Glomerular endothelial cell (primary cell): ENCODE results near the gene PSORS1C2. TPM values are rescaled to one million over a fixed set of nuclear protein-coding genes. Genes with fewer than 3 reads are reported as not detected.
A peak's percentile ranks its signal among the peaks of the same experiment; 100 is the strongest.
"Not testable (repeated sequence)": the region's sequence is repeated elsewhere in the genome, so short reads cannot be mapped to it uniquely, and the experiment has no call there.

Source experiments
- DNase-seq: peaks from one replicate; pipeline ENCODE4 v3.0.0-alpha.2; 2011; ENCODE audit warnings: low read depth, low spot score; ENCODE audit errors: extremely low read depth
- total RNA-seq: library from RNA; depleted of rRNA; stranded (reverse); fragments of >200 nt; gene quantifications from 2 replicates; pipeline ENCODE4 v1.2.3, GENCODE V29; 2015

Gene PSORS1C2
- total RNA-seq, 1 donor from 2014 or later = not detected

- no peak for DNase-seq
Measured at GRCh38 chr6:31168606-31169005, 29.7 kb upstream of the PSORS1C2 start.

DNA sequence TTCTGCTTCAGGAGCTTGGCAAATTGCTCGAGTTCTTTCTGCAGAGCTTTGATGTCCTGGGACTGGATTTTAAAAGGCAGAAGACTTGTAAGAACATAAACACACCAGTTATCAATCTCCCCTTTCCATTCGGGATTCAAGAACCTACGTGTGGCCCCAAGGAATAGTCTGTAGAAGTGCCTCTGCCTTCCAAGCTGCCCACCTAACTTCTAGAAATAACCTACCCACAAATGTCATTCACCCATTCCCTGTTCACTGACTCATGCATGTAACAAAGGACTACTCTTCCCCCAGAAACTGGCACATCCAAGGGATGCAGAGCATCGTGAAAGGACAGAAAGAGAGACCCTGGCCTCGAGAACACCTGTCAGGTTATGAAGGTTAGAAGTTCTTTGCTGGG is 27.1 kb upstream of the PSORS1C2 start:
- DNase-seq = no peak

DNA sequence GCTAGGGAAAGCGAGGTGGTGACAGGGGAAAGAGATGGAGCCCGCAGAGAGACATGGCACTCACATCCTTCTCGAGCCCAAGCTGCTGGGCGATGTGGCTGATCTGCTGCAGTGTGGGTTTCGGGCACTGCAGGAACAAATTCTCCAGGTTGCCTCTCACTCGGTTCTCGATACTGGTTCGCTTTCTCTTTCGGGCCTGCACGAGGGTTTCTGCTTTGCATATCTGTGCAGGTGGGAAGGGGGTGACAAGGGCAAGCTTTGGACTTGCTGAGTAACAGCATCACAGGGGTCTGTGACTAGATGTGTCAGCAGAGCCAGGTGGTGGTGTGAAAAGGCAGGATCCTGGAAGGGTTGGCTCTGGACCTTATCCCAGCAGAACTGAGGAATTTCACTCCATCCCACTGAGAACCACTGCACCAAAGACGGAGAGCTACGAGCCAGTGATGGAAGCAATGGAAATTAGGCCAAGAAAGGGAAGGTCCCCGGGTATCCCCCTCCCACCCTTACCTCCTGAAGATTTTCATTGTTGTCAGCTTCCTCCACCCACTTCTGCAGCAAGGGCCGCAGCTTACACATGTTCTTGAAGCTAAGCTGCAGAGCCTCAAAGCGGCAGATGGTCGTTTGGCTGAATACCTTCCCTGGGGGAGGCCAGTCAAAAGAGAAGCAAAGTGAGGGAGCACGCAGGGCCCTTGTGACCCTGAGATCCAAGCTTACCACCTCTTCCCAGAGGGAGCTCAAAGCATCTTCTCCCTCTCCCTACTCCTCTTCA is 26.4 kb upstream of the PSORS1C2 start:
- DNase-seq = not testable (repeated sequence)

DNA sequence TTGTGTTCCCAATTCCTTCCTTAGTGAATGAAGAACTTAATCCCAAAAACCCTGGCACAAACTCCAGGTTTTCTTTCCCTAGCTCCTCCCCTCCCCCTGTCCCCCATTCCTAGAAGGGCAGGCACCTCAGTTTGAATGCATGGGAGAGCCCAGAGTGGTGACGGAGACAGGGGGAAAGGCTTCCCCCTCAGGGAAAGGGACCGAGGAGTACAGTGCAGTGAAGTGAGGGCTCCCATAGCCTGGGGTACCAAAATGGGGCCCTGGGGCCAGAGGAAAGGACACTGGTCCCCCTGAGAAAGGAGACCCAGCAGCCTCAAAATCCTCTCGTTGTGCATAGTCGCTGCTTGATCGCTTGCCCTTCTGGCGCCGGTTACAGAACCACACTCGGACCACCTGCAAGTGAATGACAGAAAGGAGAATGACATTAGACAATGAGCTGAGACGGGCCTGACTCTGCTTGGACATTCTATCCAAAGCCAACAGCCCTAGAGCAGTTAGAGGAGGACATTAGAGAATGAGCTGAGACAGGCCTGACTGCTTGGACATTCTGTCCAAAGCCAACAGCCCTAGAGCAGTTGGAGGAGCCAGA is 25.7 kb upstream of the PSORS1C2 start:
- DNase-seq = not testable (repeated sequence)

GRCh38 chr6:31163922-31164321 is 25.1 kb upstream of the PSORS1C2 start:
- DNase-seq = no peak

- no peak for DNase-seq
Measured at GRCh38 chr6:31162463-31163165, 23.7 kb upstream of the PSORS1C2 start.

GRCh38 chr6:31161216-31162126 is 22.6 kb upstream of the PSORS1C2 start:
- DNase-seq = no peak

GRCh38 chr6:31158863-31159855 is 20.3 kb upstream of the PSORS1C2 start:
- no peak for DNase-seq

- peak; percentile 94 for DNase-seq
Measured at GRCh38 chr6:31158140-31158862, 19.4 kb upstream of the PSORS1C2 start, which contains the start of gene TCF19. Gene TCF19, plus strand, starts transcription at chr6:31158589. Its CDS starts 881 bp downstream, at chr6:31159470.

- DNase-seq = no peak
Measured at GRCh38 chr6:31157513-31158139, 18.8 kb upstream of the PSORS1C2 start, which contains the start of gene CCHCR1. Gene CCHCR1, minus strand, starts transcription at chr6:31157802. Its CDS starts 202 bp downstream, at chr6:31157600.

DNA sequence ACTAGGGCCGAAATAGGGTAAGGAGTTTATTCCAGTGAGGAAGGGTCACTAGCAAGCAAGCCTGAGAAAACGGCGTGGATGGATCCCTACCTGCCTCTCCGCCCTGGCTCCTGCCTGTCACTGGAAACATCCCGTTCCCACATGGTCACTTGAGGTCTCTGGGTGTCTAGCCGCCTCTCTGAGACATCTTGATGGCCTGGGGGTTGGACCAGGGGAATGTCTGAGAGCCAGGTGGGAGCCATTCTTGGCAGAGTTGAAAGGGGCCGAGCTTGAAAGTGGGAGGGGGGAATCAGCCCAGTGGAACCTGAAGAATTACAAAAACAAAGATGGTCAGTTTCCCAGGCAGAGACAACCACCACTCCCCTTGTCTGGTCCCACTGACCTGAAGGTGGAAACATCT is 17.8 kb upstream of the PSORS1C2 start:
- DNase-seq = no peak

DNA sequence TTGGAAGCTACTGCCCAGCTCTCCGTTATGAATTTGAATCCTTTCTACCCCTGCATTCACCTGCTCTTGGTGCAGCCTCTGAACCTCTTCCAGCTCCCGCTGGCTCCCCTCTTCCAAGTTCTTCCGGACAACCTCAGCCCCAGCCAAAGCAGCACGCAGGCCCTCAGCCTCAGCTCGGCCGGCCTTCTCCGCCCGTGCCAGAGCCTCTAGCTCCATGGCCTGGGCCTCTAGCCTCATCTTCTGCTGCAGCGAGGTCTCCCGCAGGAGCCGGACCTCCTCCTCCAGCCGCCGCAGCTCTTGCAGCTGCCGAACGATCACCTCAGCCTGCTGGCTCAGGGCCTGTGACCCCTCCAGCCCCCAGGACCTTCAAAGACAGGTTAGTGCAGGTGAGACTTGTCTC is 15.6 kb upstream of the PSORS1C2 start:
- DNase-seq = no peak

DNA sequence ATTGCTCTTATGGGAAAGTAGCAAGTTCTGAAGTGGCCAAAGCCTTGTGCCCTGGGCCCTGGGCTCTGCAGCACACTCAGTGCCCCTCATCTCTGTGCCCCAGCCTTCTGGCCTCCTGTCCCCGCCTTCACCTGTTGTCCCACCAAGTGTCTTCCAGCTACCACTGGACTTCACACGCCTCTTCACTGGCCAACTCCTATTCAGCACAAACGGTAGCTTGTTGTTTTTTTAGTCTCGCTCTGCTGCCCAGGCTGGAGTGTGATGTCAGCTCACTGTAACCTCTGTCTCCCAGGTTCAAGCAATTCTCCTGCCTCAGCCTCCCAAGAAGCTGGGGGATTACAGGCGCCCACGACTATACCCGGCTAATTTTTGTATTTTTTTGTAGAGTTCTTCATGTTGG is 13.9 kb upstream of the PSORS1C2 start:
- no peak for DNase-seq

DNA sequence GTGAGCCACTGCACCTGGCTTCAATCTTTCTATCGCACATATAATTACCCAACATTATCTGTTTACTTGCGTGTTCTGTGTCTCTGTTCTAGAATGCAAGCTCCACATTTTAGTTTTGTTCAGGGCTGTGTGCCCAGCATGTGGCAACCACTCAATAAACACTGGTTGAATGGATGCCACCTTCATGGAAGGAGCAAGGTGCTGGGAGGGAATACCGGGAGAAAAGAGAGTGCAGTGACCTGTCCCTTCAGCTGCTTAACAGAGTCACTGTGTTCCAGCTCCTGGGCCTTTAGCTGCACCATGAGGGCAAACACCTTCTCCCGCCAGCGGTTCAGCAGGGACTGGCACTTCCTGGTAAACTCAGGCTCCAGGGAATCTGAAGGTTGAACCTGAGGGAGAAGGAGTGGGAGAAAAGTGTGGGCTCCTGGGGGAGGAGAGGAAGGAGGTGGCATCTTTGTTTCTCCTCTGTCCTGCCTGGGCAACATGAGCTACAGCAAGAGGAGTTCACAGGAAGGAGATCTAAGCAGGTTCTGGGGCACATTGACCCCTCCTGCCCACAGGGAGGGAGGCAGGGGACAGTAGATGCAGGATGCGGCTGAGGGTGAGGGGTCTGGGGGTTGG is 11.1 kb upstream of the PSORS1C2 start:
- no peak for DNase-seq

DNA sequence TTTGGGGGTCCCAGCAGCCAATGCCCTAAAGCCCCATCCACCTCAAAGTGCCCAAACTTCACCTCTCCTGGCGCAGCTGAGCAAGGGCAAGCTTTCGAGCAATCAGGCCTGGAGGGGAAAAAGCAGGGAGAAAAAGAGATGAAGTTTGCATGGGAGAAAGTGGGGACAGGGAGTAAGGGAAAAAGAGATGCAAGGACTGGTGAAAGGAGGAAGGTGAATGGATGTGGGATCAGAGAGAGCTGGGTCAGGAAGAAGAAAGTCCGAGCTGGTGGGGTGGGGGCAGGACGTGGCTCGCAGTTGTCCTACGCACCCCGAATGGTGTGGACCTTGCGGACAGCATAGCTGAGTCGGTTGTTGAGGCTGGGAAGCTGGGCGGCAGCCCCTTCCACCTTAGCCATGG is 6.5 kb upstream of the PSORS1C2 start:
- no peak for DNase-seq

- no peak for DNase-seq
Measured at GRCh38 chr6:31144970-31145340, 6.1 kb upstream of the PSORS1C2 start.

DNA sequence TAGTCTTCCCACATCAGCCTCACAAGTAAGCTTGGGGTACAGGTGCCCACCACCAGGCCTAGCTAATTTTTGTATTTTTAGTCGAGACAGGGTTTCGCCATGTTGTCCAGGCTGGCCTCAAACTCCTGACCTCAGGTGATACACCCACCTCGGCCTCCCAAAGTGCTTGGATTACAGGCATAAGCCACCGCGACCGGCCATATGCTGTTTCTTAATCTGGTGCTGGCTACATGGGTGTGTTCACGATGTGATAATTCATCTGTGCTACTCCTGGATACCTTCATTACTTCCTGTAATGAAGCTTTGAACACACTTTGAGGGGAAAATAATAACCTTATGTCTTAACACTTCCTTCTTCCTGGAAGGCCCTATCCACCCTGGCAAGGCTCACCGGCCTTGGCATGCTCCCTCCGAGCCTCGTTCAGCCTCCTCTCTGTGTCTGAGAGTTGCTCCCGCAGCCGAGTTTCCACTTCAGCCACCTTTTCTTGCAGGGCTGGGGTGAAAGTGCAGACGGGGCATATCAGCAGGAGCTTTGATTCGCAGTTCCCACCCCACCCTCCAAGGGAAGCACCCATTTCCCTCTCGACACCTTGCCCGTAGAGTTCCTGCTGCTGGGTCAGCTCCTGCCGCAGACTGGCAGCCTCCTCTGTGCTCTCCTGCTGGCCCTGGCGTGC is 5.6 kb upstream of the PSORS1C2 start:
- no peak for DNase-seq
